ENCODE measurements around the gene ZIC5. TPM values are rescaled to one million over a fixed set of nuclear protein-coding genes. Genes with fewer than 3 reads are reported as not detected.

The ZIC5 gene
- total RNA-seq, 1 experiment from 2014 or later: 0.66 TPM

- CTCF ChIA-PET: no interaction called here
- POLR2A ChIA-PET: no interaction called here
- H3K27ac Mint-ChIP-seq (ENCODE audit: unreplicated experiment): no peak overlapping the region
Measured at GRCh38 chr13:99913167-99913566, 58.4 kb downstream of the ZIC5 start.

More at GRCh38 chr13:99913167-99913566, 58.4 kb downstream of the ZIC5 start:
- H3K4me1 Mint-ChIP-seq (ENCODE audit: low read depth, unreplicated experiment): no peaks in the 10 kb centered on the region
- H3K9me3 Mint-ChIP-seq (ENCODE audit: unreplicated experiment): no peaks in the 10 kb centered on the region
- BruUV-seq (replicated peaks): no TSS peak
- no peak for TF ChIP-seq CTCF (IDR thresholded peaks at IDR 0.05; ENCODE audit: insufficient read depth in 1 of 2, low read depth in 1 of 2, low read length in 1 of 2, severe bottlenecking in 1 of 2, unreplicated experiment in 1 of 2)
- no peaks in the 10 kb centered on the region for H3K36me3 ChIP-seq (ENCODE audit: control insufficient read depth, insufficient read depth, low read length)
- intact Hi-C loops (cut with micrococcal nuclease; ENCODE audit: unreplicated experiment): no loop called here
- no peaks in the 10 kb centered on the region for H3K36me3 Mint-ChIP-seq (ENCODE audit: insufficient read depth, unreplicated experiment)
- peaks cover 12% of the 10 kb centered on the region for H3K27me3 Mint-ChIP-seq (ENCODE audit: insufficient read depth, unreplicated experiment)
- H3K4me1 ChIP-seq: peaks cover 7% of the 10 kb centered on the region; the same call in 1 of the 2 replicates
- H3K9me3 ChIP-seq: no peaks in the 10 kb centered on the region
- DNase-seq: no peak
- H3K4me3 Mint-ChIP-seq (ENCODE audit: unreplicated experiment): no peak overlapping the region
- peaks cover 1% of the 10 kb centered on the region; the same call in 1 of the 2 replicates for H3K27me3 ChIP-seq (replicated peaks; ENCODE audit: control insufficient read depth, insufficient read depth, low read length)
- no peak overlapping the region for H3K4me3 ChIP-seq (ENCODE audit: low read depth, low read length)

Other genes starting within 250 kb of the ZIC5 start
- 1.3 and 1.9 TPM in 2 replicates for gene ZIC2, start 10.0 kb upstream of the ZIC5 start, total RNA-seq (2022)
- 38.5 and 39.9 TPM in 2 replicates for gene PCCA, start 117.3 kb upstream of the ZIC5 start, total RNA-seq (2022)